Right kidney (tissue), 1 donor: ENCODE data around the gene MMAA.
"Not testable (repeated sequence)": the region's sequence is repeated elsewhere in the genome, so short reads cannot be mapped to it uniquely, and the experiment has no call there.

Experiments
- DNase-seq: peaks from one replicate; pipeline ENCODE4 v3.0.0-alpha.2; 2016

The MMAA gene

GRCh38 chr4:145625677-145626622 is 6.8 kb downstream of the MMAA start:
- DNase-seq, result no peak

GRCh38 chr4:145626623-145626982 is 7.4 kb downstream of the MMAA start:
- DNase-seq, result no peak

DNA sequence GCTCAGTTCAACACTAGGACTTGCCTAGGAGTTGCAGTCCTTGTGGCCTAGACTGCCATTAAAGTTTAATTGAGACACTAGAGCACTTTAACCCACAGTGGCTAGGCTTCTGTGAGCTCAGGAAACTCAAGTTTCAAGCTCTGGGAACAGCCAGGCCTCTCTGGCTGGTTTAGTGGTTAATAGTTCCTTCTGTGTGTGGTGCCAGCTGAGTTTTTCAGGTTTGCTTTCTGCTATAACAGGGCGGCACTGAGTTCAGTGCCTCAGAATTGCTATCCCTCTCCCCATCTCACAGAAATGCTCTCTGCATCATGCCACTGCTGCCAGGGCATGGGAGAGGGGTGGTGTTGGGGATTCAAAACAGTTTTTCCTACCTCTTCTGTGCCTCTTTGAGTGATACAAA is 15.9 kb downstream of the MMAA start:
- no peak for DNase-seq

DNA sequence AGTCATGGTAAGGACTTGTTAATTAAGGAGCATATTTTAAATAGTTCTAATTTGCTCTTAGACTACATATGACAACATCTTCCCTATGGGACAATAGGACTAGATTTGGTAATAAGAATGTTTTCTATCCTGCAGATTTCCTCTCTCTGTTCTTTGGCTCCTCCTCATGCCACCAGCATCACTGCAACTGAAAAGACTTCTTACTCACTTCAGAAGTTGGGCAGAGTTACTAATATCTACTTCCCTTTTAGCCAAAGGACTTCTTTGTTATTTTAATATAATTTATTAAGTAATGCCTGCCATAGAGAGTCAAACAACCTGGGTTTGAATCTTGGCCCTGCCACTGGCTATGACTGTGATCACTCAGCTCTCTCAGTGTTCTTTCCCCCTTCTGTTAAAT is 16.4 kb downstream of the MMAA start:
- no peak for DNase-seq

GRCh38 chr4:145639186-145639698 is 20.1 kb downstream of the MMAA start:
- no peak for DNase-seq

- not testable (repeated sequence) for DNase-seq
Observed at GRCh38 chr4:145640236-145640635, 21.1 kb downstream of the MMAA start.

DNA sequence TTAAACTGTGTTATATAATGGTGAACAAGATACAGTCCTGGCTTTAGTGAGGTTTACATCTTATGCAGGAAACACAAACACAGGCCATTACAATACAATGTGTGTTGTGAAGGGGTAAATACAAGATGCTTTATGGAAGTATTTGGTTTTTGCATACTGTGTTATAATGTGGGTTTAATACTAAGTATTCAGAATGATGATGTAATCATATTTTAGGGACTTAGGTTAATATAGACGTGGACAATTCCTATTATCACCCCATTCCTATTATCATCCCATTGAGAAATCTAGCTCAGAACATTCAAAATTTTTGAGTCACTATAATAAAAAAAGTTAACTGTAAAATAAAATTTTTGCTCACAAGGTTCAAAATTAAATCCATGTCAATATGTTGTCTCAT is 24.1 kb downstream of the MMAA start:
- no peak for DNase-seq

GRCh38 chr4:145644699-145645098 is 25.5 kb downstream of the MMAA start:
- no peak for DNase-seq

DNA sequence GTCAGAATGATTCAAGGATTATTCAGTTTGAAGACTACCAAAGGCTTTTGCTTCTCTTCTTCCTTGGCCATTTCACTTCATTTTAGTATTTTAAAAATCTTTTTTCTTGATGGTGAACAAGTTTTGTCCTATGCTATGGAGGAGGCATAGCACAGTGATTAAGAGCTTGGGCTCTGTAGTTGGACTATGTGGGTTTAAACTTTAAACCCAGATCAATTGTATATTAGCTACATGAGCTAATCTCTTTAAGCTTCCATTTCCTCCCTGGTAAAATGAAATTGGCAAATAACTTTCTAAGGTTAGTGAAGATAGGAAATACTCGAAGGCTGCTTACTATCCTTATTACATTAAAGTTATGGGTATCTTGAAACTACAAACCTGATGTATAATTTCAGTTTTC is 37.0 kb downstream of the MMAA start:
- DNase-seq, result no peak

GRCh38 chr4:145660064-145660463 is 40.9 kb downstream of the MMAA start:
- no peak for DNase-seq

DNA sequence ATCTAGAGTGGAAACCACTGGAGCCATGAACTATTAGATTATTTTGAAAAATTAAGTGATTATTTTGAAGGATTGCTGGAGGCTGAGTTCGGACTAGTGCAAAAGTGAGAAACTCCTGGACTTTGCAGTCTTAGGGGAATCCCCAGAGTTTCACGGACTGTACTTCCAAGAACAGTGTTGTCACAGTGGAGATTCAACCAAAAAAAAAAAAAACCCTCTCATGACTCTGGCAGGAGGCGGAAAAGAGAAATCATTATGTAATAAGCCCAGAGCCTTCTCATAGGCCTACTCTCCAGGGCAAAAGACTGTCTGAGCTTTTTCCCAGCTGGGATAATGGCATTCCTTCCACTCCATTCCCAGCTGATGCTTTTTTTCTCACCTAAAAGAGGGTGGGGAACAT is 44.0 kb downstream of the MMAA start:
- DNase-seq, result no peak

- DNase-seq, result no peak
Observed at GRCh38 chr4:145665773-145666172, 46.6 kb downstream of the MMAA start.

- DNase-seq, result no peak
Observed at GRCh38 chr4:145670422-145670821, 51.2 kb downstream of the MMAA start.

DNA sequence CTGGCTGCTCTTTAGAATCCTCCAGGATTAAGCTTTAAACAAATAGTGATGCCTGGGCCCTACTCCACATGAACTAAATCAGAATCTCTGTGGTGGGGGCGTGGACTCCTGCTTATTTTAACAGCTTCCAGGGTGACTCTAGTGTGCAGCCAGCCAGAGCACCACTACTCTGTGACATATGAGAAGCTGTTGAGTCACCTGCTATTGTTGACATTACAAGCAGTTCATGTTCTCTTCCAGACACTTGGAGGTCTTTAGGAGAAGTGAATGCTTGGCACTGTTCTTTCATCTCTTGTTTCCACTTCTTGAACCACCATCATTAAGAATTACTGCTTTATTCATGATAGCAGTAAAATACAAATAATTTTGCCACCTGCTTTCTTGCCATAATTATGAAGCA is 60.3 kb downstream of the MMAA start:
- DNase-seq, result no peak

DNA sequence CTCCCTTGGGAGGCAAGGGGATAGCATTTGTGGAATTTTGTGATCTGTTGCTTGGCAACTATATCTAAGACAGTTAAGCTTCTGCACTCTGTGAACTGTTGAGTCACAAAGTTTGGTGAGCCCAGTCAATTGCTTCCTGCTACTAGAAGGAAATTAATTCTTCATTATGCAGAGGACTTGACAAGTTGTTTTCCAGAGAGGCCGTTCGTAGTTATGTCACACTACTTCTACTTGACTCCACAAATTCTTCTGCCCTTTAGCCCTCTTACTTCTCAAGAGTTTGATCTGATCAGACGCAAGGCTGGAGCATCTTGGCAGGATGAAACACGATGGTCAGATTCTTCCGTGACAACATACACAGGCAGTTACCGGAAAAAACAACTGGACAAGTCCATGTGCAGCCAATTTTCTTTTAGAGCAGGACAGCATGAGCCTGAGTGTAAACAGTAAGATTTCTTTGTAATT is 60.8 kb downstream of the MMAA start, which contains the start of gene C4orf51:
C4orf51 (plus strand) TSS at position 156 of the 465 bp plus-strand sequence; CDS start at position 214, 58 bp downstream.
- no peak for DNase-seq

DNA sequence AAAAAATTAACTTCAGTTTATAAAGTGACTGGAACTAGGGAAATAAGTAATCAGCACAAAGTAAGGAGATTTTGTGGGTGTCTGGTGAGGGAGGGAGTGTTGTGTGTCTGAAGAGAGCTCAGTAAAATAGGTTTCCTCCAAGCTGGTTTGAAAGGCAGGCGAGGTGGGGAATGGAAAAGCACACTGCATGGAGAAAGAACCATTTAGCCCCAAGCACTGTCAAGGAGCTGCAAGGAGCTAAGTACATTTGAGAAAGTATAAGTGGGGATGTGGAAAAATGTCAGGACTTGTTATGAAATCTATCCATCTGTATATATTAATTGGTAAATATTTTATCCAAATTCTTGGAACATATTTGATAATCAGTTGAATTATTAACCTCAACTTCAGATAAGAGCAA is 61.7 kb downstream of the MMAA start:
- DNase-seq, result no peak

- no peak for DNase-seq
Observed at GRCh38 chr4:145681518-145681917, 62.3 kb downstream of the MMAA start.

DNA sequence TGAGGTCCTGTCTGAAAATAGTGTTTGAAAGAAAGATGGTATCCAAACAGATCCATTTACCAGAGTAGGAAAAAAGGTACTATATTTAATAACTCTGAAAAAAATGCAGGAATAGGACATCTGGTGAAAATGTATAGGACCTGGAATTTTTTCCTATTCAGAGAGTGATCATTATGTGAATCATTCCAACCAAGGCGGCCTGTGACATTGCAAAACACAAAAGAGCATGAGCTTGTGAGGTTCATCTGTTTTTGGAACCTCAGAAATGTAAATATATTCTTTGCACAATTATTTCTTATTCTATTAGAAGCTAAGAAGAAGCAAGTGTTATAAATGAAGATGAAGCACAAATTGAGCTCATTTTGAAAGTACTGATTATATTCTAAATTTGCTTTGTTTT is 62.8 kb downstream of the MMAA start:
- DNase-seq, result no peak

DNA sequence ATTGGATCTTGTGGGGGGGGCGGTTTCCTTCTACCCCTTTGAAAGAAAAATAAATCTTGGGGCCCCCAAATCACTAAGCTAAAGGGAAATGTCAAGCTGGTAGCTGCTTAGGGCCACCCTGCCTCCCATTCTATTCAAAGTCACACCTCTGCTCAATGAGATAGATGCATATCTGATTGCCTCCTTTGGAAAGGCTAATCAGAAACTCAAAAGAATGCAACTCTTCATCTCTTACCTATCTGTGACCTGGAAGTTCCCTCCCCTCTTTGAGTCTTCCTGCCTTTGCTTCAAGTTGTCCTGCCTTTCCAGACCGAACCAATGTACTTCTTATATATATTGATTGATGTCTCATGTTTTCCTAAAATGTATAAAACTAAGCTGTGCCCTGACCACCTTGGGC is 67.8 kb downstream of the MMAA start:
- DNase-seq, result no peak

DNA sequence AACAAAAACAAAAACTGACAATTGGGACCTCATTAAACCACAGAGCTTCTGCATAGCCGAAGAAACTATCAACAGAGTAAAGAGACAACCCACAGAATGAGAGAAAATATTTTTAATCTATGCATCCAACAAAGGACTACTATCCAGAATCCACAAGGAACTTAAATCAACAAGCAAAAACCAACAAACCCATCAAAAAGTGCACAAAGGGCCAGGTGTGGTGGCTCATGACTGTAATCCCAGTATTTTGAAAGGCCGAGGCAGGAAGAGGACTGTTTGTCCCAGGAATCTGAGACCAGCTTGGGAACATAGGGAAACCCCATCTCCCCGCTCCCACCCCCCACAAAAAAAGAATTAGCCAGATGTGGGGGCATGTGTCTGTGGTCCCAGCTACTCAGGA is 71.4 kb downstream of the MMAA start:
- no peak for DNase-seq

- not testable (repeated sequence) for DNase-seq
Observed at GRCh38 chr4:145691416-145691815, 72.2 kb downstream of the MMAA start.

GRCh38 chr4:145694929-145695328 is 75.7 kb downstream of the MMAA start:
- DNase-seq, result no peak

GRCh38 chr4:145697332-145697731 is 78.1 kb downstream of the MMAA start:
- no peak for DNase-seq

DNA sequence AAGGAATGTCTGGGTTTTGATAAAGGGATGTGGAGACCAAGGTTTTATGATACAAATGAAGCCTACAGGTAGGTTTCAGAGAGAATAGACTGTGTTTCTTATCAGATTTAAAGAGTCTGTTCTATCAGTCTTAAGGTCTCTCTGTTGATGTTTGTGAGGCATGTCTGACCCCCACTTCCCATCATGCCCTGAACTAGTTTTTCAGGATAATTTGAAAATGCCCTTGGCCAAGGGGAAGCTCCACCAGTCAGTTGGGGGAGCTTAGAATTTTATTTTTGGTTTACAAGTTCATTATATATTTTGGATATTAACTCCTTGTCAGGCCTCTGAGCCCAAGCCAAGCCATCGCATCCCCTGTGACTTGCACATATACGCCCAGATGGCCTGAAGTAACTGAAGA is 79.3 kb downstream of the MMAA start:
- DNase-seq, result no peak
